Activated CD4-positive, alpha-beta memory T cell treated with anti-CD3 and anti-CD28 coated beads for 36 hours (primary cell): ENCODE results near the gene NDUFS3. TPM values are rescaled to one million over a fixed set of nuclear protein-coding genes. Genes with fewer than 3 reads are reported as not detected.
"Not testable (repeated sequence)": the region's sequence is repeated elsewhere in the genome, so short reads cannot be mapped to it uniquely, and the experiment has no call there.

Source experiments
- CTCF ChIA-PET: fragments of 350-600 bp; sonication (Branson Sonifier 250); formaldehyde crosslinking; loops from one replicate; lab custom pipeline; 2021; ENCODE audit warnings: antibody characterized with exemption, inconsistent platforms; lab: Charles Lee
- POLR2A ChIA-PET: fragments of 350-600 bp; sonication (Branson Sonifier 250); formaldehyde crosslinking; loops from one replicate; lab custom pipeline; 2021; ENCODE audit warnings: antibody characterized with exemption; lab: Charles Lee
- DNase-seq: peaks from one replicate; pipeline ENCODE4 v3.0.0-alpha.2; 2020
- H3K27ac Mint-ChIP-seq: one replicate; pipeline ENCODE4 v1.8.0; 2021; ENCODE audit warnings: mixed read lengths
- H3K27me3 Mint-ChIP-seq: one replicate; pipeline ENCODE4 v1.8.0; 2021; ENCODE audit warnings: mixed read lengths
- H3K36me3 Mint-ChIP-seq: one replicate; pipeline ENCODE4 v1.8.0; 2021; ENCODE audit warnings: mixed read lengths
- H3K4me1 Mint-ChIP-seq: one replicate; pipeline ENCODE4 v1.8.0; 2021; ENCODE audit warnings: low read depth, mixed read lengths
- H3K4me3 Mint-ChIP-seq: one replicate; pipeline ENCODE4 v1.8.0; 2021; ENCODE audit warnings: mild to moderate bottlenecking, mixed read lengths
- H3K9me3 Mint-ChIP-seq: one replicate; pipeline ENCODE4 v1.8.0; 2021; ENCODE audit warnings: mixed read lengths
- intact Hi-C: fragments of 100-400 bp; cut with micrococcal nuclease; formaldehyde crosslinking; loops from one replicate; pipeline ENCODE4 v1.15.1; 2023
- total RNA-seq, 2 experiments: library from RNA; stranded (reverse); gene quantifications; one replicate each; pipeline ENCODE4 v1.2.3, GENCODE V29; 2021

NDUFS3 gene
- total RNA-seq, 2 experiments from 2014 or later, result 94.0 to 94.4 TPM

GRCh38 chr11:47541070-47541469 is 37.8 kb upstream of the NDUFS3 start:
- H3K9me3 Mint-ChIP-seq, result no peaks in the 10 kb centered on the region
- H3K4me3 Mint-ChIP-seq, result no peak overlapping the region
- intact Hi-C loops, result loop anchor here (2.0 kb wide), 1 partner anchor 16 kb away; no protein-coding TSS in a partner anchor
- ChIA-PET CTCF (interaction anchor here (1.0 to 4.8 kb wide), 3 partner anchors 11 to 26 kb away, joined by 3 to 29 read pairs (median 12); partner anchors contain the start of gene CELF1), POLR2A (interaction anchor here (1.1 to 3.3 kb wide), 6 partner anchors 11 to 226 kb away, joined by 3 to 17 read pairs (median 8); partner anchors contain the start of genes CELF1, FNBP4, KBTBD4 and NDUFS3)
- H3K36me3 Mint-ChIP-seq, result peaks cover 6% of the 10 kb centered on the region
- no peaks in the 10 kb centered on the region for H3K27me3 Mint-ChIP-seq
- H3K27ac Mint-ChIP-seq, result peak overlapping the region; percentile 87
- H3K4me1 Mint-ChIP-seq, result peaks cover 67% of the 10 kb centered on the region
- DNase-seq, result no peak

DNA sequence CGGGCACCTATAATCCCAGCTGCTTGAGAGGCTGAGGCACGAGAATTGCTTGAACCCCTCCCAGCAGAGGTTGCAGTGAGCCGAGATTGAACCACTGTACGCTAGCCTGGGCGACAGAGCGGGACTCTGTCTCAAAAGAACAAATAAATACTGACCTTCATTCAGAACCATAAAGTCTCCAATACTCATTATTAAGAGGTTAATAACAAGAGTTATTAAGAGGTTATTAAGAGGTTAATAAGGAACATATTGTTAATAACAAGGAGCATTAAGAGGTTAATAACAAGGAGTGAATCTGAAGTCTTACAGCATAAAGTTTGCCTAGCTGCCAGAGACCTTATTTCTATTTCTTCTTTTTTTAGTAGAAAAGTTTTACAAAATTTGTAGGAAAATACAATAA is 33.6 kb upstream of the NDUFS3 start:
- no peak for DNase-seq
- Mint-ChIP-seq H3K4me3 (no peak overlapping the region), H3K9me3 (no peaks in the 10 kb centered on the region), H3K27me3 (no peaks in the 10 kb centered on the region), H3K4me1 (peaks cover 63% of the 10 kb centered on the region), H3K27ac (no peak overlapping the region), H3K36me3 (peaks cover 8% of the 10 kb centered on the region)
- intact Hi-C loops, result no loop called here
- CTCF ChIA-PET, result no interaction called here
- POLR2A ChIA-PET, result no interaction called here

GRCh38 chr11:47546274-47546673 is 32.6 kb upstream of the NDUFS3 start:
- H3K4me3 Mint-ChIP-seq, intact Hi-C loops, CTCF ChIA-PET, H3K27ac Mint-ChIP-seq, H3K9me3 Mint-ChIP-seq, POLR2A ChIA-PET, H3K27me3 Mint-ChIP-seq, DNase-seq: not testable (repeated sequence)
- Mint-ChIP-seq H3K4me1 (peaks cover 63% of the 10 kb centered on the region), H3K36me3 (peaks cover 14% of the 10 kb centered on the region)

GRCh38 chr11:47550288-47551047 is 28.4 kb upstream of the NDUFS3 start:
- peak overlapping the region; percentile 33 for H3K4me3 Mint-ChIP-seq
- intact Hi-C loops, result loop anchor here (10.0 kb wide), 3 partner anchors 304 to 616 kb away; partner anchors contain the start of genes CSTPP1 and DDB2
- peaks cover 24% of the 10 kb centered on the region for H3K36me3 Mint-ChIP-seq
- ChIA-PET CTCF (interaction anchor here (3.0 to 3.1 kb wide), 2 partner anchors 10 to 36 kb away, joined by 20 to 29 read pairs; no protein-coding TSS in a partner anchor), POLR2A (interaction anchor here (2.5 kb wide), 1 partner anchor 10 kb away, joined by 12 read pairs; no protein-coding TSS in a partner anchor)
- H3K9me3 Mint-ChIP-seq, result no peaks in the 10 kb centered on the region
- no peaks in the 10 kb centered on the region for H3K27me3 Mint-ChIP-seq
- peaks cover 50% of the 10 kb centered on the region for H3K4me1 Mint-ChIP-seq
- no peak for DNase-seq
- H3K27ac Mint-ChIP-seq, result peak overlapping the region; percentile 92

- intact Hi-C loops, result loop anchor here (10.0 kb wide), 3 partner anchors 304 to 616 kb away; partner anchors contain the start of genes CSTPP1 and DDB2
- peak overlapping the region; percentile 92 for H3K27ac Mint-ChIP-seq
- peaks cover 24% of the 10 kb centered on the region for H3K36me3 Mint-ChIP-seq
- no peak for DNase-seq
- no peaks in the 10 kb centered on the region for H3K9me3 Mint-ChIP-seq
- H3K4me1 Mint-ChIP-seq, result peaks cover 50% of the 10 kb centered on the region
- peak overlapping the region; percentile 95 for H3K4me3 Mint-ChIP-seq
- POLR2A ChIA-PET, result interaction anchor here (1.4 to 2.5 kb wide), 4 partner anchors 11 to 165 kb away, joined by 3 to 20 read pairs (median 8); partner anchors contain the start of genes AGBL2 and PTPMT1
- CTCF ChIA-PET, result interaction anchor here (1.1 to 3.3 kb wide), 6 partner anchors 11 to 73 kb away, joined by 4 to 29 read pairs (median 12); no protein-coding TSS in a partner anchor
- H3K27me3 Mint-ChIP-seq, result no peaks in the 10 kb centered on the region
Measured at GRCh38 chr11:47551086-47551485, 27.8 kb upstream of the NDUFS3 start.

DNA sequence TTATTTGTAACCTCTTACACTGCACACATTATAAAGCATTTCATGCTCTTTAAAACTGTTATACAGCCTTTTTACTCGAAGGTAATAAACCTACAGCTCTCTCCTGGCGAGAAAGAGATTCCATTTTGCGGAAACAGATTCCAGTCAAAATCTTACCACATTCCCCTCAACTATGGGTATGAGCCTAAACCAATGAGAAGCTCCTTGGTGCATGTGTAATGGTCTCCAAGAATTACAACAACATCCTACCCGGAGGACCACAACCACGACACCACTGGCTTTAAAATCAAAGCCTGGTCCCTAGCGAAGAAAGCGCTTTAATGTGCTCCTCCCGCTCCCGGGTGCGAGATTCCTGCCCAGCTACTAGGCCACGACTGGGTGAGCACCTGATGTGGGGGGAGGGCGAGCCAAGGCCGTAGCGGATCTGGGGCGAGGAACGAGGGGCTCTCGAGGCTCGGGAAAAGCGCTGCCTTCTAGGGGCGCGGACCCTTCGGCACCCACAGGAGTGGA is 26.8 kb upstream of the NDUFS3 start:
- Mint-ChIP-seq H3K27ac (peak overlapping the region; percentile 92), H3K9me3 (no peaks in the 10 kb centered on the region), H3K4me3 (peak overlapping the region; percentile 95), H3K27me3 (no peaks in the 10 kb centered on the region), H3K36me3 (peaks cover 24% of the 10 kb centered on the region), H3K4me1 (peaks cover 43% of the 10 kb centered on the region)
- peak; percentile 43 for DNase-seq
- ChIA-PET CTCF (interaction anchor here (1.0 to 3.3 kb wide), 7 partner anchors 12 to 142 kb away, joined by 4 to 29 read pairs (median 5); no protein-coding TSS in a partner anchor), POLR2A (interaction anchor here (0.5 to 2.5 kb wide), 10 partner anchors 12 to 164 kb away, joined by 3 to 20 read pairs (median 4); partner anchors contain the start of genes AGBL2 and PTPMT1)
- intact Hi-C loops, result loop anchor here (1.0 to 10.0 kb wide), 9 partner anchors 12 to 935 kb away; partner anchors contain the start of genes ATG13, CSTPP1, DDB2 and FNBP4

DNA sequence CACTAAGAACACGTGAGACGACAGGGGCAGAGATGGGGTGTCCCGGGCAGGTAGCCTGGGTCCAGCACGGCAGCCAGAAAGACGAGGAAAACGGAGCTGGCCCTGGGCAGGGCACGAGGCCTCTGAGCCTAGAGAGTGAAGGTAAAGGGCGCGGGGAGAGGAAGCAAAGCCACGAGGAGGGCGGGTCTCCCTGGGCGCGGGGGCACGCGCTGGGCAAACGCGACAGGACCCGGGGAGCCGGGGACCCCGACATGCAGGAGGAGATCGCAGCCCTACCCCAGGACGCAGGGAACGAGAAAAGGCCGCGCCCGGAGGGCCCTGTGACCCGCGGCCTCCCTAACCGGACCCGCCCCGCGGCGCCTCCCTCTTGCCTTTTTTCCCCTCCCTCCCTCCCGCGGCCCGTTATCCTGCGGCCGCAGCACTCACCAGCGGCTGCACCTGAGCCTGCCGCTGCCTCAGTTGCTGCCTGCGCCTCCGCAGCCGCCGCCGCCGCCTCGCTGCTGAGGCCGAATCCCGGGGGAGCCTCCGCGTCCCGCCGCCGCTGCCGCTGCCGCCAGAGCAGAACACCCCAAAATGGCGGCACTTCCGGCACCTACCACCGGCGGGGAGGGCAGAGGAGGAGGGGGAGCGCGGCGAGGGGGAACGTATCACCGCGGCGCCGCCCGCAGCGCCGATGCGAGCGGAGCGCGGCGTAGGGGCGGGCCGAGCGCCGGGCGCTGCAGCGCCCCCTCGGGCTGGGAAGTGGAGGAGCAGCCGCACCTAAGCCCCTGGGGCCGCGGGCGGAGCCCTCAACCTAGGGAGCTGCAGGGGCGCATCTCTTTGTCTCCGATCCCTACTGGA is 26.1 kb upstream of the NDUFS3 start, which contains the start of gene CELF1:
Gene CELF1 (minus strand): TSS at position 567 of the 840 bp plus-strand sequence. CDS start 53,609 bp downstream, outside the sequence.
- POLR2A ChIA-PET, result interaction anchor here (0.7 to 2.5 kb wide), 10 partner anchors 12 to 163 kb away, joined by 3 to 20 read pairs (median 4); partner anchors contain the start of genes AGBL2, KBTBD4, NDUFS3 and PTPMT1
- H3K36me3 Mint-ChIP-seq, result peaks cover 24% of the 10 kb centered on the region
- peak within 1 kb of the TSS; percentile 92 for H3K27ac Mint-ChIP-seq
- H3K4me3 Mint-ChIP-seq, result peak within 1 kb of the TSS; percentile 95
- H3K27me3 Mint-ChIP-seq, result no peaks in the 10 kb centered on the region
- H3K9me3 Mint-ChIP-seq, result no peaks in the 10 kb centered on the region
- DNase-seq, result peak; percentile 96
- intact Hi-C loops, result loop anchor here (1.0 to 10.0 kb wide), 12 partner anchors 12 to 936 kb away; partner anchors contain the start of genes ATG13, CSTPP1, DDB2 and FNBP4
- CTCF ChIA-PET, result interaction anchor here (0.7 to 5.1 kb wide), 15 partner anchors 9 to 143 kb away, joined by 3 to 32 read pairs (median 5); partner anchors contain the start of genes KBTBD4, NDUFS3 and PTPMT1
- peaks cover 39% of the 10 kb centered on the region for H3K4me1 Mint-ChIP-seq

DNA sequence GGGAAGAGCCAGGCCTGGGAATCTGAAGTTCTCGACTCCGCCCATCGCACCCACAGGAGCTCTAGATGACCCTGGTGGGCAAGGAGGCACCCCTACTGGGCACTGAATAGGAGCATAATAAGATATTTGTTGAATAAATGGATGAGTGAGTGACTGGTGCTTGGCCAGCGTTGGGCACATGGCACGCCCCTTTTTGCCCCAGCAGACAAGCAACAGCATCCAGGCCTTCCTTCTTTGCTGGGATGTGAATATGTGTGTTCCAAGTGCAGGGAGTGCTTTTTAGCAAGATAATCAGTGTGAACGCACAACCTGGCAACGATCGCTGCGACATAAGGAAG is 25.5 kb upstream of the NDUFS3 start:
- H3K27ac Mint-ChIP-seq, result no peak overlapping the region
- POLR2A ChIA-PET, result interaction anchor here (0.7 to 2.5 kb wide), 2 partner anchors 12 to 25 kb away, joined by 3 to 20 read pairs; partner anchors contain the start of genes KBTBD4, NDUFS3 and PTPMT1
- peaks cover 22% of the 10 kb centered on the region for H3K36me3 Mint-ChIP-seq
- CTCF ChIA-PET, result interaction anchor here (0.7 to 5.1 kb wide), 13 partner anchors 9 to 143 kb away, joined by 3 to 32 read pairs (median 5); partner anchors contain the start of genes KBTBD4, NDUFS3 and PTPMT1
- peak overlapping the region; percentile 61 for H3K4me3 Mint-ChIP-seq
- no peak for DNase-seq
- no peaks in the 10 kb centered on the region for H3K27me3 Mint-ChIP-seq
- intact Hi-C loops, result loop anchor here (1.0 to 10.0 kb wide), 9 partner anchors 12 to 937 kb away; partner anchors contain the start of genes ATG13, CSTPP1, DDB2 and FNBP4
- no peaks in the 10 kb centered on the region for H3K9me3 Mint-ChIP-seq
- peaks cover 36% of the 10 kb centered on the region for H3K4me1 Mint-ChIP-seq

DNA sequence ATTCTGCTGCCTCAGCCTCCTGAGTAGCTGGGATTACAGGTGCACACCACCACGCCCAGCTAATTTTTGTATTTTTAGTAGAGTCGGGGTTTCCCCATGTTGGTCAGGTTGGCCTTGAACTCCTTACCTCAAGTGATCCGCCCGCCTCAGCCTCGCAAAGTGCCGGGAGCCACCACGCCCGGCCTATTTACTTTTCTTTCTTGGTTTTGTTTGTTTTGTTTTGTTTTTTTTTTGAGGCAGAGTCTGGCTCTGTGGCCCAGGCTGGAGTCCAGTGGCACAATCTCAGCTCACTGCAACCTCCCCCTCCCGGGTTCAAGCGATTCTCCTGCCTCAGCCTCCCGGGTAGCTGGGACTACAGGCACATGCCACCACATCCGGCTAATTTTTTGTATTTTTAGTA is 21.9 kb upstream of the NDUFS3 start:
- not testable (repeated sequence) for H3K9me3 Mint-ChIP-seq, H3K27me3 Mint-ChIP-seq, H3K4me3 Mint-ChIP-seq, H3K36me3 Mint-ChIP-seq, H3K27ac Mint-ChIP-seq, DNase-seq
- peaks cover 13% of the 10 kb centered on the region for H3K4me1 Mint-ChIP-seq
- ChIA-PET POLR2A (interaction anchor here (0.6 to 2.8 kb wide), 3 partner anchors 9 to 34 kb away, joined by 3 to 8 read pairs (median 4); partner anchors contain the start of gene PTPMT1), CTCF (interaction anchor here (5.1 kb wide), 1 partner anchor 8 kb away, joined by 32 read pairs; the partner anchor contains the start of gene PTPMT1)
- intact Hi-C loops, result loop anchor here (10.0 kb wide), 3 partner anchors 298 to 622 kb away; partner anchors contain the start of genes CSTPP1 and DDB2

DNA sequence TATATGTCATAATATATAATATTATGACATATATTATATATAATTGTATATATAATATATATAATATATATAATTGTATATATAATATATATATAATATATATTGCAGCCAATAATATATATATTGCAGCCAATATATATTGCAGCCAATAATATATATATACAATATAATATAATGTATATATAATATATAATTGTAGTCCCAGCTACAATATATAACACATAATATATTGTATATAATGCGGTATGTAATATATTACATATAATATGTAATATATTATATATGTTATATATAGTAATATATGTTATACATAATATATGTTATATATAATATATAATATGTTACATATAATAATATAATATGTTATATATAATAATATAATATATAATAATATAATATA is 20.2 kb upstream of the NDUFS3 start:
- POLR2A ChIA-PET, result no interaction called here
- intact Hi-C loops, result loop anchor here (10.0 kb wide), 3 partner anchors 296 to 624 kb away; partner anchors contain the start of genes CSTPP1 and DDB2
- H3K36me3 Mint-ChIP-seq, result no peaks in the 10 kb centered on the region

More for the DNA sequence above, 20.2 kb upstream of the NDUFS3 start:
- no peak for DNase-seq
- CTCF ChIA-PET, result no interaction called here
- Mint-ChIP-seq H3K4me1 (peaks cover 13% of the 10 kb centered on the region), H3K27ac (no peak overlapping the region), H3K4me3 (no peak overlapping the region), H3K9me3 (no peaks in the 10 kb centered on the region), H3K27me3 (no peaks in the 10 kb centered on the region)
